ENCODE results near the gene OSBPL10.

GRCh38 chr3:31873254-31873820 is 107.7 kb downstream of the OSBPL10 start:
- TF ChIP-seq POLR2A (IDR thresholded peaks at IDR 0.05) (no peak), CTCF (IDR thresholded peaks at IDR 0.05) (no peak), POLR2AphosphoS5 (IDR thresholded peaks at IDR 0.05) (no peak)
